Lung microvascular endothelial cell (primary cell): ENCODE data around the gene CCND2. TPM values are rescaled to one million over a fixed set of nuclear protein-coding genes. Genes with fewer than 3 reads are reported as not detected.

ENCODE experiments used
- DNase-seq, 2 donors: peaks; one replicate each; pipeline versions ENCODE4 v3.0.0 to v3.0.0-alpha.2; 2010; ENCODE audit warnings: low read depth in 2 of 2
- total RNA-seq: library from RNA; depleted of rRNA; stranded (reverse); fragments of >200 nt; gene quantifications from 2 replicates; pipeline ENCODE4 v1.2.1, GENCODE V29; 2014

The CCND2 gene
- total RNA-seq, 1 donor from 2014 or later, result 141 TPM

- no peak for DNase-seq
These were observed 16.6 kb downstream of the CCND2 start for GRCh38 chr12:4289998-4290790.

- peak in 1 of 2 donors; percentile 17 for DNase-seq
These were observed 18.9 kb downstream of the CCND2 start for GRCh38 chr12:4292341-4293073.

DNA sequence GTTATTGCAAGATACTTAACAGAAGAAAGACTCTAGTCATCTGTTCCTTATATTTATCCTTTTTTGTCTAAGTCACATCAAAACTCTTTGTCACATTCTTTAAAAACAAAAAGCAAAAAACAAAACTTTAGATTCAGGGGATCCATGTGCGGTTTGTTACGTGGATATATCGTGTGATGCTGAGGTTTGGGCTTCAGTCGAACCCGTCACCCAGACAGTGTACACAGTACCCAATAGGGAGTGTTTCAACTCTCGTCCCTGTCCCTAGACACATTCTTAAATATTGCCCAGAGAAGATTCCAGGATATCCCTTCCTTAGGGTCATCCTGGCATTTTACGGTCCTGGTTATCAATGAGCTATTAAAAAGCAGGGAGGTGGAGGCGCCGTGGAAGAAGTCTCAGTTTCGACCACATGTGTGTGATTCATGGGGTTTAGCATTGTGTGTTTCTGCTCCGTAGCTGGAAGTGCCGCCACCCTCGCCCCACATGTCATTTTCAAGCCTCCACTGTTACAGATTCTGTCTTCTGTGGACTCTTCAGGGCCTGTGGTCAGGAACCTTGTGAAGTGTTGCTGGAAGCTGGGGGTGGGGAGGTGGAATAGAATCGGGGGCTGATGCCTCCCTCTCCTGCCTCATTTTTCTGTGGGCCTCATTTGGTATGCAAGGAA lies 19.9 kb downstream of the CCND2 start:
- no peak for DNase-seq

GRCh38 chr12:4293966-4294505 lies 20.5 kb downstream of the CCND2 start:
- no peak for DNase-seq

- no peak for DNase-seq
These were observed 23.2 kb downstream of the CCND2 start for GRCh38 chr12:4296751-4297150.

GRCh38 chr12:4297617-4298016 lies 24.1 kb downstream of the CCND2 start:
- no peak for DNase-seq

DNA sequence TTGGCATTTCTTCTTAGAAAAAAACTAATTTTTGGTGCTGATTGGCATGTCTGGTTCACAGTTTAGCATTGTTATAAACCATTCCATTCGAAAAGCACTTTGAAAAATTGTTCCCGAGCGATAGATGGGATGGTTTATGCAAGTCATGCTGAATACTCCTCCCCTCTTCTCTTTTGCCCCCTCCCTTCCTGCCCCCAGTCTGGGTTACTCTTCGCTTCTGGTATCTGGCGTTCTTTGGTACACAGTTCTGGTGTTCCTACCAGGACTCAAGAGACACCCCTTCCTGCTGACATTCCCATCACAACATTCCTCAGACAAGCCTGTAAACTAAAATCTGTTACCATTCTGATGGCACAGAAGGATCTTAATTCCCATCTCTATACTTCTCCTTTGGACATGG lies 27.3 kb downstream of the CCND2 start:
- no peak for DNase-seq

GRCh38 chr12:4301932-4302501 lies 28.5 kb downstream of the CCND2 start:
- DNase-seq, result no peak

DNA sequence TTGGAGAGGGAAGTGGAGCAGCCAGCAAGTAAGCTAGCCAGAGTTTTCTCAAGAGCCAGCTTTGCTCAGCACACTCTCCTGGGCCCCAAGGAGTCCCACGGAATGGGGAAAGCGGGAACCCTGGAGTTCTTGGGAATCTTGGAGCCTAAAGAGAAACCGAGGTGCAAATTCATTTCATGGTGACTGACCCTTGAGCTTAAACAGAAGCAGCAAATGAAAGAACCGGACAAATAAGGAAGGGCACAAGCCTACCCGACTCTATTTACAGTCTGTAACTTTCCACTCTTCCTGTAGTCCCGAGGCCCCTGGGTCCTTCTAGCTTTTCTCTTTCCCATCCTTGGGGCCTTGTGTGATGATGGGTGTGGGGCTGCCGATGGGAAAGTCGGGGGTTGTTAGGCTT lies 29.3 kb downstream of the CCND2 start:
- DNase-seq, result no peak

- DNase-seq, result no peak
These were observed 30.2 kb downstream of the CCND2 start for GRCh38 chr12:4303750-4304149.

GRCh38 chr12:4307593-4308333 lies 34.2 kb downstream of the CCND2 start:
- DNase-seq, result peak; percentile 85 to 87

GRCh38 chr12:4308334-4308950 lies 34.9 kb downstream of the CCND2 start:
- DNase-seq, result no peak

- no peak for DNase-seq
These were observed 38.2 kb downstream of the CCND2 start for GRCh38 chr12:4311776-4312175.

- no peak for DNase-seq
These were observed 38.7 kb downstream of the CCND2 start for GRCh38 chr12:4312251-4312650.

GRCh38 chr12:4320497-4320852 lies 46.9 kb downstream of the CCND2 start:
- no peak for DNase-seq

GRCh38 chr12:4320853-4321701 lies 47.5 kb downstream of the CCND2 start, which contains the start of gene TIGAR:
TIGAR (plus strand) TSS chr12:4321213; CDS start chr12:4321272, 59 bp downstream.
- peak; percentile 96 to 98 for DNase-seq

- DNase-seq, result no peak
These were observed 49.2 kb downstream of the CCND2 start for GRCh38 chr12:4322726-4323125.
